ENCODE measurements around the gene DSC1. TPM values are rescaled to one million over a fixed set of nuclear protein-coding genes. Genes with fewer than 3 reads are reported as not detected.

Gene DSC1
- total RNA-seq = under 1 TPM in 1 of 4 donors, not detected in 3; 0.35 TPM

- H3K36me3 ChIP-seq = no peaks in the 10 kb centered on the region
- TF ChIP-seq CTCF (IDR thresholded peaks at IDR 0.05) = no peak
- DNase-seq = no peak
- H3K4me1 ChIP-seq = no peaks in the 10 kb centered on the region
- no peaks in the 10 kb centered on the region for H3K9me3 ChIP-seq
- no peaks in the 10 kb centered on the region for H3K27me3 ChIP-seq
- no peak within 1 kb of the TSS for H3K27ac ChIP-seq
- H3K4me3 ChIP-seq = no peak within 1 kb of the TSS
Measured at GRCh38 chr18:31162825-31163435, at the start of gene DSC1. Gene DSC1 (minus strand): TSS chr18:31162856. CDS start chr18:31162594, 262 bp downstream.

- H3K4me1 ChIP-seq = no peaks in the 10 kb centered on the region
Measured at GRCh38 chr18:31211047-31211446, 48.4 kb upstream of the DSC1 start.

GRCh38 chr18:31209041-31209440, 46.4 kb upstream of the DSC1 start:
- no peaks in the 10 kb centered on the region for H3K27me3 ChIP-seq
- no peaks in the 10 kb centered on the region for H3K9me3 ChIP-seq
- H3K27ac ChIP-seq = no peak overlapping the region
- peaks cover 0 to 14% (median 0%) of the 10 kb centered on the region in 4 donors for H3K4me1 ChIP-seq
- TF ChIP-seq CTCF (IDR thresholded peaks at IDR 0.05) (no peak), POLR2A (IDR thresholded peaks at IDR 0.05) (no peak)
- no peak overlapping the region for H3K4me3 ChIP-seq
- DNase-seq = no peak
- H3K36me3 ChIP-seq = no peaks in the 10 kb centered on the region

More at GRCh38 chr18:31211047-31211446, 48.4 kb upstream of the DSC1 start:
- TF ChIP-seq CTCF (IDR thresholded peaks at IDR 0.05) = no peak
- no peak for TF ChIP-seq POLR2A (IDR thresholded peaks at IDR 0.05)
- Histone ChIP-seq H3K27me3 (no peaks in the 10 kb centered on the region), H3K36me3 (no peaks in the 10 kb centered on the region), H3K9me3 (no peaks in the 10 kb centered on the region), H3K27ac (no peak overlapping the region), H3K4me3 (no peak overlapping the region)
- DNase-seq = no peak

GRCh38 chr18:31207391-31207790, 44.7 kb upstream of the DSC1 start:
- no peaks in the 10 kb centered on the region for H3K36me3 ChIP-seq
- H3K4me3 ChIP-seq = peak overlapping the region in 1 of 4 donors; percentile 19
- H3K27me3 ChIP-seq = no peaks in the 10 kb centered on the region
- peak overlapping the region in 3 of 4 donors; percentile 31 to 87 (median 77) for H3K27ac ChIP-seq
- H3K4me1 ChIP-seq = peaks cover 0 to 14% (median 0%) of the 10 kb centered on the region in 4 donors
- no peak for DNase-seq
- no peaks in the 10 kb centered on the region for H3K9me3 ChIP-seq
- TF ChIP-seq CTCF (IDR thresholded peaks at IDR 0.05) (no peak), POLR2A (IDR thresholded peaks at IDR 0.05) (no peak)

GRCh38 chr18:31206787-31207381, 44.2 kb upstream of the DSC1 start:
- Histone ChIP-seq H3K36me3 (no peaks in the 10 kb centered on the region), H3K27ac (peak overlapping the region in 3 of 4 donors; percentile 59 to 87 (median 77)), H3K27me3 (no peaks in the 10 kb centered on the region), H3K4me3 (peak overlapping the region in 2 of 4 donors; percentile 25 to 28), H3K4me1 (peaks cover 0 to 14% (median 0%) of the 10 kb centered on the region in 4 donors), H3K9me3 (no peaks in the 10 kb centered on the region)
- peak in 2 of 3 donors; percentile 90 to 91 for DNase-seq
- peak in 4 of 6 experiments; percentile 11 to 75 (median 73) for TF ChIP-seq CTCF (IDR thresholded peaks at IDR 0.05)
- peak; percentile 45 to 77 for TF ChIP-seq POLR2A (IDR thresholded peaks at IDR 0.05)

Data from Peyer's patch (tissue), 4 donors.